K562 (cell line): Measurements from ENCODE around the gene UBXN10. TPM values are rescaled to one million over a fixed set of nuclear protein-coding genes. Genes with fewer than 3 reads are reported as not detected.

Source experiments
- SP1 ChIP-seq: sonication (generic); formaldehyde crosslinking; IDR thresholded peaks from 2 replicates; pipeline ENCODE4 v1.8.1; 2022; ENCODE audit warnings: mild to moderate bottlenecking, missing genetic modification reagents
- THAP12 ChIP-seq: fragments of 250-450 bp; sonication (Bioruptor Pico); IDR thresholded peaks from 2 replicates; pipeline ENCODE4 v1.9.0; 2021; ENCODE audit warnings: mild to moderate bottlenecking, inconsistent platforms
- ZNF133 ChIP-seq: fragments of 250-450 bp; sonication (Bioruptor Pico); IDR thresholded peaks from 2 replicates; pipeline ENCODE4 v1.4.0; 2020; ENCODE audit warnings: mild to moderate bottlenecking
- ZNF197 ChIP-seq: fragments of 200-800 bp; sonication (Bioruptor generic); IDR thresholded peaks from 2 replicates; pipeline ENCODE4 v1.6.1; 2016; ENCODE audit warnings: low read depth, missing genetic modification characterization, missing compliant biosample characterization
- ZNF584 ChIP-seq: fragments of 200-800 bp; sonication (Bioruptor generic); IDR thresholded peaks from 2 replicates; pipeline ENCODE4 v1.6.1; 2016; ENCODE audit warnings: low read depth, mild to moderate bottlenecking, missing genetic modification characterization, missing compliant biosample characterization
- polyA plus RNA-seq, 8 experiments: library from polyadenylated mRNA; depleted of rRNA in 4 of 8; stranded (reverse) in 5 of 8; unstranded in 3 of 8; fragments of >200 nt; fragmentation: Nextera tagmentation in 2 of 8; fragmentation: Illumina TruSeq in 1 of 8; extraction: Ambion mirVana in 2 of 8; extraction: Trizol in 1 of 8; gene quantifications; 2 replicates each; pipeline versions ENCODE4 v1.2.1 to v1.2.3, GENCODE V29; 2011 to 2014; ENCODE audit warnings: inconsistent platforms in 1 of 8, missing spikeins in 1 of 8
- total RNA-seq, 7 experiments: library from RNA; depleted of rRNA in 6 of 7; stranded (reverse); fragments of >200 nt in 6 of 7; fragmentation: Illumina TruSeq in 2 of 7; extraction: Trizol in 2 of 7; gene quantifications; 2 replicates each; pipeline versions ENCODE4 v1.2.1 to v1.2.3, GENCODE V29; 2011 to 2021; ENCODE audit warnings: low replicate concordance in 1 of 7
- TF ChIP-seq, protein P1 (sequence below), 2 experiments: fragments of 450-650 bp in 1 of 2; sonication (generic) in 1 of 2; formaldehyde crosslinking in 1 of 2; IDR thresholded peaks in 1 of 2; conservative IDR thresholded peaks in 1 of 2; 2 replicates each; pipeline versions ENCODE4 v1.6.1 to v1.8.1; 2016 to 2023; ENCODE audit warnings: mild to moderate bottlenecking in 2 of 2, moderate library complexity in 2 of 2, inconsistent platforms in 1 of 2, missing genetic modification reagents in 1 of 2

UBXN10 gene
- total and polyA plus RNA-seq, 9 of the 15 experiments (the other 6 are each of a cell fraction or from before 2014, with no cell fraction given) = 10.7 to 17.7 (median 13.6) TPM

- TF ChIP-seq THAP12 (CRISPR knock-in tag) = 0 out of 2 replicates have a peak, but pooled peaks have one; percentile 29
- no peak for TF ChIP-seq ZNF133
- TF ChIP-seq ZNF584 (CRISPR knock-in tag) = 0 out of 2 replicates have a peak, but pooled peaks have one; percentile 72
- 0 out of 2 replicates have a peak, but pooled peaks have one; percentile 9 for TF ChIP-seq ZNF197 (CRISPR knock-in tag)
- TF ChIP-seq, protein P1, sequence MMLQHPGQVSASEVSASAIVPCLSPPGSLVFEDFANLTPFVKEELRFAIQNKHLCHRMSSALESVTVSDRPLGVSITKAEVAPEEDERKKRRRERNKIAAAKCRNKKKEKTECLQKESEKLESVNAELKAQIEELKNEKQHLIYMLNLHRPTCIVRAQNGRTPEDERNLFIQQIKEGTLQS (IDR thresholded peaks at IDR 0.05) = 0 out of 2 replicates have a peak, but pooled peaks have one; percentile 26
- TF ChIP-seq, protein P1 (CRISPR knock-in tag; conservative IDR thresholded peaks at IDR 0.05) = no peak
- no peak for TF ChIP-seq SP1 (CRISPR knock-in tag)
Observed at GRCh38 chr1:20187103-20187812, 1.4 kb downstream of the UBXN10 start (continued).
